GM12801 (cell line): ENCODE measurements around the gene CALHM3.

Experiments used
- CTCF ChIP-seq: IDR thresholded peaks from one replicate; pipeline ENCODE4 v1.5.1; 2011; ENCODE audit warnings: control low read depth; ENCODE audit not compliant: insufficient read length; ENCODE audit errors: extremely low read depth

The CALHM3 gene

GRCh38 chr10:103442031-103442461 lies 37.0 kb downstream of the CALHM3 start:
- no peak for TF ChIP-seq CTCF

DNA sequence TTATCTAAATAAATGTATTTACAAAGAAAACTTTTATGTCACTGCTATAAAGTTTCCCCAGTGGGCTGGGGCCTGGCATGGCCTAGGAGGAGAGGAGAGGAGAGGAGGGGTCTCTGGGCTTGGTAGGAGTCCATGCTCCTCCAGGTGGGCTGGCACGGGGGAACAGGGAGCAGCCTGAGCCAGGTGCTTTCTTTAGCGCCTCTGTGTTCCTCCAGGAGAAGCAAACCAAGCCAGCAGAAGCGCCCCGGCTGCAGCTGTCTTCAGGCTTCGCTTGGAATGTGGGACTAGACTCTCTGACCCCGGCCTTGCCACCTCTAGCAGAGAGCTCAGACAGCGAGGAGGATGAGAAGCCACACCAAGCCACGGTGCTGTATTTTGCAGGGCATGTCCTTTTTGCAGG lies 37.4 kb downstream of the CALHM3 start:
- TF ChIP-seq CTCF, result no peak

DNA sequence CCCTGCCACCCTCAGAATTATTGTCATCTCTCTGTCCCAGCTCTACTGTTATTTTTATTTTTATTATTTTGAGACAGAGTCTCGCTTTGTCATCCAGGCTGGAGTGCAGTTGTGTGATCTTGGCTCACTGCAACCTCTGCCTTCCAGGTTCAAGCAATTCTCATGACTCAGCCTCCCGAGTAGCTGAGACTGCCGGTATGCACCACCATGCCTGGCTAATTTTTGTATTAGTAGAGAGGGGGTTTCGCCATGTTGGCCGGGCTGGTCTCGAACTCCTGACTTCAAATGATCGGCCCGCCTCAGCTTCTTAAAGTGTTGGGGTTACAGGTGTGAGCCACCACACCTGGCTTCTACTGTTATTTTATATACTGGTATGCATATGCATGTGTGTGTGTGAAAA lies 37.8 kb downstream of the CALHM3 start:
- no peak for TF ChIP-seq CTCF

- TF ChIP-seq CTCF, result no peak
Observed at GRCh38 chr10:103440416-103440815, 38.6 kb downstream of the CALHM3 start.

- no peak for TF ChIP-seq CTCF
Observed at GRCh38 chr10:103439776-103440175, 39.3 kb downstream of the CALHM3 start.

- no peak for TF ChIP-seq CTCF
Observed at GRCh38 chr10:103433858-103434257, 45.2 kb downstream of the CALHM3 start.

DNA sequence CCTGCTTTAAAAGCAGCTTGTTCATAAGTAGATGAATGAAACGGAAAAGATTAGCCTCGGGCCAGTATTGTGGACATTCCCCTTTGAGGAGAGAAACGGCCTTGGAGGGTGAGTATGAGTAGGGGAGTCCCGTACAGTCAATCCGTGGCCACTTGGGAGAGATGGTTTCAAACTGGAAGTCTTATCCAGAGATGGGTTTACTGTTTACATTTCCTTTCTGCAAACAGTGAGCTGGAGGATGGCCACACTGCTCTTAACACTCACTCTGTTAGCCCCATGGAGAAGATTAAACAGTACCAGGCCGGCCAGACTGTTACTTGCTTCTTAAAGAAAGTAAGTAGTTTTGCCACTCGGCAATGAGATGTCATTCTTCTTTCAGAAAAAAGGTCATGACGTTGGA lies 47.1 kb downstream of the CALHM3 start:
- TF ChIP-seq CTCF, result no peak

DNA sequence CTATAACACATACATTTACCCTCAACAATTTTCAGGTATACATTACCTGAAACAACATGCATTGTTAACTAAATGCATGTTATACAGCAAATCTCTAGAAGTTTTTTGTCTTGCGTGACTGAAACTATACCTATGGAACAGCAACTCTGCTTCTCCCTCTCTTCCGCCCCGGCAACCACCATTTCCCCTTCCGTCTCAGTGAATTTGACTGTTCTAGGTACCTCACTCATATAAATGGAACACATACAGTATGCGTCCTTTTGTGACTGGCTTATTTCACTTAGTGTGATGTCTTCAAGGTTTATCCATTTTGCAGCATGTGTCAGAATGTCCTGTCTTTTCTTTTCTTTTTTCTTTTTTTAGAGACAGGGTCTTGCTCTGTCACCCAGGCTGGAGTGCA lies 49.4 kb downstream of the CALHM3 start:
- TF ChIP-seq CTCF, result no peak
